SK-N-SH treated with all-trans-retinoic acid at 6 μM for 48 hours (cell line): Measurements from ENCODE around the gene MS4A14.

Source experiments
- ARNTL ChIP-seq: fragments of 450-650 bp; formaldehyde crosslinking; IDR thresholded peaks from 2 replicates; pipeline ENCODE4 v1.5.0; 2020; ENCODE audit warnings: low read depth, mild to moderate bottlenecking, moderate library complexity, borderline replicate concordance
- ESRRG ChIP-seq: fragments of 250-450 bp; sonication (Bioruptor Pico); IDR thresholded peaks from 2 replicates; pipeline ENCODE4 v1.6.1; 2021; ENCODE audit warnings: mild to moderate bottlenecking
- OSR1 ChIP-seq: fragments of 250-450 bp; sonication (Bioruptor Pico); IDR thresholded peaks from 2 replicates; pipeline ENCODE4 v1.8.0; 2022; ENCODE audit warnings: moderate library complexity, mild to moderate bottlenecking, inconsistent platforms
- RARB ChIP-seq: fragments of 250-450 bp; sonication (Bioruptor Pico); IDR thresholded peaks from 2 replicates; pipeline ENCODE4 v1.8.0; 2021; ENCODE audit warnings: mild to moderate bottlenecking, moderate library complexity
- ZC3H10 ChIP-seq: fragments of 250-450 bp; sonication (Bioruptor Pico); IDR thresholded peaks from 2 replicates; pipeline ENCODE4 v1.5.1; 2021; ENCODE audit warnings: mild to moderate bottlenecking, moderate library complexity
- ZFP3 ChIP-seq: fragments of 250-450 bp; sonication (Bioruptor Pico); IDR thresholded peaks from 2 replicates; pipeline ENCODE4 v1.5.0; 2020; ENCODE audit warnings: mild to moderate bottlenecking, moderate library complexity
- TF ChIP-seq, protein P1 (sequence below): fragments of 250-450 bp; sonication (Bioruptor Pico); IDR thresholded peaks from 2 replicates; pipeline ENCODE4 v1.8.0; 2020; ENCODE audit warnings: mild to moderate bottlenecking, moderate library complexity, borderline replicate concordance

DNA sequence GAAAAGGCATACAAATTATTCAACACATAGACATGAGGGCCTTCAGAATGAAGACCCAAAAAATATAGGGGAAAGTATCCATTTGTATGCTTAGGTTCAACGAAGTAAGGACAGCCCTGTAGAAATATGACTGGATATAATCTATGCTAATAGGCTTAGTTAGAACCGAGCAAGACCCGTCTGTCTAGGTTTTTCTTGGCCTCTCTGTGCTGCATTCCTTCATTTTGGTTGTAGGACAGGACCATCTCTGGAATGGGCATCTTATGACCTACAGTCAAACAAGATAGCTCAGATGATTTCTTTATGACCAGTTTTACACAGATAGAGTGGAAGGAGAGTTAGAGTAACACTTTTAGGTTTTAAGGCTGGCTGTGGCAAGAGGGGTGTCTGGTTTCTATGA, 23.5 kb upstream of the MS4A14 start:
- TF ChIP-seq ARNTL (CRISPR knock-in tag) (no peak), ZFP3 (CRISPR knock-in tag) (no peak), ZC3H10 (CRISPR knock-in tag) (no peak), ESRRG (CRISPR knock-in tag) (no peak), OSR1 (CRISPR knock-in tag) (no peak), RARB (CRISPR knock-in tag) (no peak)
- TF ChIP-seq, protein P1, sequence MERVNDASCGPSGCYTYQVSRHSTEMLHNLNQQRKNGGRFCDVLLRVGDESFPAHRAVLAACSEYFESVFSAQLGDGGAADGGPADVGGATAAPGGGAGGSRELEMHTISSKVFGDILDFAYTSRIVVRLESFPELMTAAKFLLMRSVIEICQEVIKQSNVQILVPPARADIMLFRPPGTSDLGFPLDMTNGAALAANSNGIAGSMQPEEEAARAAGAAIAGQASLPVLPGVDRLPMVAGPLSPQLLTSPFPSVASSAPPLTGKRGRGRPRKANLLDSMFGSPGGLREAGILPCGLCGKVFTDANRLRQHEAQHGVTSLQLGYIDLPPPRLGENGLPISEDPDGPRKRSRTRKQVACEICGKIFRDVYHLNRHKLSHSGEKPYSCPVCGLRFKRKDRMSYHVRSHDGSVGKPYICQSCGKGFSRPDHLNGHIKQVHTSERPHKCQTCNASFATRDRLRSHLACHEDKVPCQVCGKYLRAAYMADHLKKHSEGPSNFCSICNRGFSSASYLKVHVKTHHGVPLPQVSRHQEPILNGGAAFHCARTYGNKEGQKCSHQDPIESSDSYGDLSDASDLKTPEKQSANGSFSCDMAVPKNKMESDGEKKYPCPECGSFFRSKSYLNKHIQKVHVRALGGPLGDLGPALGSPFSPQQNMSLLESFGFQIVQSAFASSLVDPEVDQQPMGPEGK (CRISPR knock-in tag), result no peak
